OCI-LY3 (cell line): ENCODE data around the gene RFC2.
A peak's percentile ranks its signal among the peaks of the same experiment; 100 is the strongest.

Source experiments
- H2AFZ ChIP-seq: fragments of 200-600, 300-600 bp; shearing (Covaris generic); 2 replicates; pipeline ENCODE4 v1.6.0; 2014; ENCODE audit warnings: antibody characterized with exemption, low read depth, low read length
- H3K27ac ChIP-seq: fragments of 200-600, 300-600 bp; sonication (generic); 2 replicates; pipeline ENCODE4 v1.5.1; 2014; ENCODE audit warnings: mild to moderate bottlenecking, low read length, moderate library complexity, mixed read lengths
- H3K27me3 ChIP-seq: fragments of 200-600, 300-600 bp; sonication (generic); 2 replicates; pipeline ENCODE4 v1.6.1; 2014; ENCODE audit warnings: low read depth, low read length, mixed read lengths
- H3K36me3 ChIP-seq: fragments of 200-600, 300-600 bp; sonication (generic); replicated peaks from 2 replicates; pipeline ENCODE3; 2014; ENCODE audit warnings: low read depth, low read length, mixed read lengths
- H3K4me1 ChIP-seq: fragments of 300-600, 200-600 bp; sonication (generic); 2 replicates; pipeline ENCODE4 v1.6.1; 2014; ENCODE audit warnings: low read length, mixed read lengths
- H3K4me2 ChIP-seq: fragments of 200-600, 300-600 bp; sonication (generic); 2 replicates; pipeline ENCODE4 v1.6.1; 2014; ENCODE audit warnings: low read length, mixed read lengths
- H3K4me3 ChIP-seq: fragments of 300-600, 200-600 bp; sonication (generic); 2 replicates; pipeline ENCODE4 v1.5.1; 2014; ENCODE audit warnings: antibody characterized with exemption, mild to moderate bottlenecking, low read length, moderate library complexity
- H3K79me2 ChIP-seq: fragments of 300-600, 200-600 bp; shearing (Covaris generic); 2 replicates; pipeline ENCODE4 v1.6.1; 2014; ENCODE audit warnings: mild to moderate bottlenecking, low read length, mixed read lengths
- H3K9ac ChIP-seq: fragments of 300-600, 200-600 bp; shearing (Covaris generic); 2 replicates; pipeline ENCODE4 v1.6.0; 2014; ENCODE audit warnings: mild to moderate bottlenecking, low read length, moderate library complexity
- H3K9me3 ChIP-seq: fragments of 200-600, 300-600 bp; shearing (Covaris generic); 2 replicates; pipeline ENCODE4 v1.6.1; 2014; ENCODE audit warnings: low read length, mixed read lengths; ENCODE audit not compliant: insufficient read depth
- H4K20me1 ChIP-seq: fragments of 200-600, 300-600 bp; sonication (generic); 2 replicates; pipeline ENCODE4 v1.6.1; 2016; ENCODE audit warnings: low read length, mixed read lengths; ENCODE audit not compliant: insufficient read depth
- EZH2phosphoT487 ChIP-seq: fragments of 200-600 bp; shearing (Covaris generic); IDR thresholded peaks from 2 replicates; pipeline ENCODE4 v1.6.1; 2018; ENCODE audit warnings: antibody characterized with exemption, mixed run types, low read depth
- TF ChIP-seq, protein P1 (sequence below): fragments of 200-600, 300-600 bp; sonication (generic); IDR thresholded peaks from 2 replicates; pipeline ENCODE4 v1.5.1; 2014; ENCODE audit warnings: antibody characterized with exemption, low read length, low read depth

Gene RFC2

DNA sequence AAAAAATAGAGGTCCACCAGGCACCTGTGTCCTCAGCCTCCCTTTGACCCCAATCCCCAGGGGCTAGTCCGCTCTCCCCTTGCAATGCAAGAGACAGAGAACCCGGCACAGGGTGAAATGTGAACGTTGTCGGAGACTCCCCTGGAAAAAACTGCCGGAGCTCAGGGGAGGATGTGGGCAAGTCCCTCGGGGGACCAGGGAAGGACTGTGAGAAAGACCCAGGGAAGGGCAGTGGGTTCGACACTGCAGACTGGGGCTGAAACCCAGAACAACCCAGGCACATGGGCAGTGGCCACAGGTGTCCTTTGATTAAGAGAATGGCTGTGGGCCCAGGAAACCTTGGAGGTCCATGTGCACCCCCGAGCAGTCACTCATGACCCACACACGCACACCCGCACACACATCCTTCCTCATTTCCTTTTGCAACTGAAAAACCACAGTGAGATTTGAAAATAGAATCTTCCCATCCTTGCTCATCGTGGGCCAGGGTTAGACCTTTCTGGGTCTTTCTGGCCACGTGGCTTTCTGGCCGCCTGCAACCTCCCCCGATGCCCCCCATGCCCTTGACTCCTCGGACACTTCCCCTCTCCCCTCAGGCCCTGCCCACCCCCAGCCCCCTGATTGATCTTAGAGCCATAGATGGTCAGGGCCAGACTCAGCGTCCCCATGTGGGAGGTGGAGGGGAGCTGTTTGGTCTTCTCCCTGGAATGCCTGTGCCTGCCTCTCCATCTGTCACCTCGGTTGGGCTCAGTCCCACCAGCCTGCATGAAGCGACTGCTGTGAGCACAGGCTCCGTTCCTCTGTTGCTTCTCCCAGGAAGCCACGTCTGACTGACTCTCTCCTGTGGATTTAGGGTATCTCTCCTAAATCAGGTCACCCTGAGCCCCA, 36.5 kb downstream of the RFC2 start:
- Histone ChIP-seq H3K36me3 (peaks cover 61% of the 10 kb centered on the region), H3K4me1 (peaks cover 54% of the 10 kb centered on the region), H3K9me3 (no peaks in the 10 kb centered on the region), H3K4me3 (0 out of 2 replicates have a peak overlapping the region, but pooled peaks have one; percentile 2), H2AFZ (no peak overlapping the region), H3K79me2 (peaks cover 53% of the 10 kb centered on the region), H3K9ac (peak overlapping the region; percentile 73), H3K4me2 (peak overlapping the region; percentile 70), H3K27me3 (no peaks in the 10 kb centered on the region), H4K20me1 (peaks cover 3% of the 10 kb centered on the region; the same call in 1 of the 2 replicates), H3K27ac (peak overlapping the region; percentile 96)
- TF ChIP-seq EZH2phosphoT487 = no peak
- TF ChIP-seq, protein P1, sequence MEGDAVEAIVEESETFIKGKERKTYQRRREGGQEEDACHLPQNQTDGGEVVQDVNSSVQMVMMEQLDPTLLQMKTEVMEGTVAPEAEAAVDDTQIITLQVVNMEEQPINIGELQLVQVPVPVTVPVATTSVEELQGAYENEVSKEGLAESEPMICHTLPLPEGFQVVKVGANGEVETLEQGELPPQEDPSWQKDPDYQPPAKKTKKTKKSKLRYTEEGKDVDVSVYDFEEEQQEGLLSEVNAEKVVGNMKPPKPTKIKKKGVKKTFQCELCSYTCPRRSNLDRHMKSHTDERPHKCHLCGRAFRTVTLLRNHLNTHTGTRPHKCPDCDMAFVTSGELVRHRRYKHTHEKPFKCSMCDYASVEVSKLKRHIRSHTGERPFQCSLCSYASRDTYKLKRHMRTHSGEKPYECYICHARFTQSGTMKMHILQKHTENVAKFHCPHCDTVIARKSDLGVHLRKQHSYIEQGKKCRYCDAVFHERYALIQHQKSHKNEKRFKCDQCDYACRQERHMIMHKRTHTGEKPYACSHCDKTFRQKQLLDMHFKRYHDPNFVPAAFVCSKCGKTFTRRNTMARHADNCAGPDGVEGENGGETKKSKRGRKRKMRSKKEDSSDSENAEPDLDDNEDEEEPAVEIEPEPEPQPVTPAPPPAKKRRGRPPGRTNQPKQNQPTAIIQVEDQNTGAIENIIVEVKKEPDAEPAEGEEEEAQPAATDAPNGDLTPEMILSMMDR = no peak

DNA sequence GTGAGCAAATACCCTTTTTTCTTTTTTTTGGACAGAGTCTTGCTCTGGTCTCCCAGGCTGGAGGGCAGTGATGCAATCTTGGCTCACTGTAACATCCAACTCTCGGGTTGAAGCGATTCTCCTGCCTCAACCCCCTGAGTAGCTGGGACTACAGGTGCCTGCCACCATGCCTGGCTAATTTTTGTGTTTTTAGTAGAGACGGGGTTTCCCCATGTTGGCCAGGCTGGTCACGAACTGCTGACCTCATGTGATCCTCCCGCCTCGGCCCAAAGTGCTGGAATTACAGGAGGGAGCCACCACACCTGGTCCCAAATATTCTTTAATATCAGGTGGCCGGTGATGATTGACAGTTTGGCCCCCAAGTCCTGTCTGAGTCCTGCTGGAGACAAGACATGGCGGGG, 37.8 kb downstream of the RFC2 start:
- Histone ChIP-seq H3K4me1 (peaks cover 64% of the 10 kb centered on the region), H3K36me3 (peaks cover 65% of the 10 kb centered on the region), H3K4me3 (peak overlapping the region; percentile 56), H3K4me2 (peak overlapping the region; percentile 70), H3K27me3 (no peaks in the 10 kb centered on the region), H2AFZ (no peak overlapping the region), H3K9ac (peak overlapping the region; percentile 73), H3K9me3 (no peaks in the 10 kb centered on the region), H4K20me1 (peaks cover 3% of the 10 kb centered on the region; the same call in 1 of the 2 replicates), H3K27ac (peak overlapping the region; percentile 96), H3K79me2 (peaks cover 67% of the 10 kb centered on the region)
- no peak for TF ChIP-seq EZH2phosphoT487
- TF ChIP-seq, protein P1 = no peak

DNA sequence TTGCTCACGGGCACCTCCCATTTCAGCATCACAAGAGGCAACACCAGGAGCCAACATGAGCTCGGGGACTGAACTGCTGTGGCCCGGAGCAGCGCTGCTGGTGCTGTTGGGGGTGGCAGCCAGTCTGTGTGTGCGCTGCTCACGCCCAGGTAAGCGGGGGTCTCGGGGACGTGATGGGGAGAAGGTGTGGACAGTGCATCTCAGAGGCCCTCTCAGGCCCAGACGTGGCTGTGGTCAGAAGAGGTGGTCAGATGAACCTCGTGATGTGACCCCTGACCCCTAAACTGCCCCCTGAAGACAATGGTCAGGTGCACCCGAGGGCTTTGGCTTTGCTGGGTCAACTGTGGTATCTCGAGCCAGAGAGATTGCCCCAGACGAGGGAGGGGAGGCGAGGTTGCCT, 38.3 kb downstream of the RFC2 start:
- Histone ChIP-seq H3K27me3 (no peaks in the 10 kb centered on the region), H3K4me1 (peaks cover 64% of the 10 kb centered on the region), H3K9me3 (no peaks in the 10 kb centered on the region), H3K79me2 (peaks cover 70% of the 10 kb centered on the region), H3K4me2 (peak overlapping the region; percentile 70), H3K36me3 (peaks cover 65% of the 10 kb centered on the region), H2AFZ (no peak overlapping the region), H3K27ac (peak overlapping the region; percentile 96), H3K9ac (peak overlapping the region; percentile 66), H4K20me1 (peaks cover 3% of the 10 kb centered on the region; the same call in 1 of the 2 replicates), H3K4me3 (peak overlapping the region; percentile 56)
- no peak for TF ChIP-seq EZH2phosphoT487
- TF ChIP-seq, protein P1 = no peak

DNA sequence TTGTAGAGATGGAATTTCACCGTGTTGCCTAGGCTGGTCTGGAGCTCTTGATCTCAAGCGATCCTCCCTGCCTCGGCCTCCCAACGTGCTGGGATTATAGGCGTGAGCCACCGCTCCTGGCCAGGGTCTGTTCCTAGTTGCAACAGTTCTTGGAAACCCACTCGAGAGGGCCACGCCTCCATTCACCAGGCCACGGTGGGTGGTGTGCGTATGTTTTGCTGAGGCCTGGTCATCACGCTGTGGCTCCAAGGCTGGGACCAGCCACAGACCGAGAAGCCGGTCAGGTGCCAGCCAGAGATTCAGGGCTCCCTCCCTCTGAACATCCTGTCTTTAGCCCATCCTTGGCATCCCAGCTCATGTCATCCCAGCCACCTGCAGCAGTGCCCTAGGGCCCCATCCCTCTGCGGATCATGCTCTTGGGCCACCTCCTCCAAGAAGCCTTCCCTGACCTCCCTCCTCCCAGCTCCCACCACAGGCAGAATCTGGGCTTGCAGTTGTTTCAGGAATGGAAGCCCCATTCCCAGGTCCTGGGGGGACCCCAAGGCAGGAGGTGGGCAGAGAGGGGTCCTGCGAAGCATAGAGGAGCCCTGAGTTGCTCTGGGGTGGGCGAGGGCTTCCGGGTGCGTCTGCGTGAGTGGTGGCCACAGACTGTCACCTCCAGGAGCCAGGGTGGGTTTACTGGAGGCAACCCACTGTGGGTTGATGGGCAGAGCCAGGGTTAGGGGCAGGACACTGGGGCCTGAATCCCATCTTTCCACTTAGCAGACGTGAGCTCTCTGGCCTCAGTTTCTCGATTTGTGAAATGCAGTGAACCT, 39.2 kb downstream of the RFC2 start:
- Histone ChIP-seq H3K4me3 (peak overlapping the region; percentile 56), H3K27ac (peak overlapping the region; percentile 96), H3K27me3 (no peaks in the 10 kb centered on the region), H3K36me3 (peaks cover 58% of the 10 kb centered on the region), H2AFZ (no peak overlapping the region), H4K20me1 (peaks cover 3% of the 10 kb centered on the region; the same call in 1 of the 2 replicates), H3K79me2 (peaks cover 78% of the 10 kb centered on the region), H3K4me2 (peak overlapping the region; percentile 70), H3K4me1 (peaks cover 64% of the 10 kb centered on the region), H3K9me3 (no peaks in the 10 kb centered on the region), H3K9ac (peak overlapping the region; percentile 66)
- TF ChIP-seq EZH2phosphoT487 = no peak
